ENCODE measurements around the gene WNT11. TPM values are rescaled to one million over a fixed set of nuclear protein-coding genes. Genes with fewer than 3 reads are reported as not detected.

The WNT11 gene
- total RNA-seq, 1 experiment from 2014 or later: 0.40 TPM

DNA sequence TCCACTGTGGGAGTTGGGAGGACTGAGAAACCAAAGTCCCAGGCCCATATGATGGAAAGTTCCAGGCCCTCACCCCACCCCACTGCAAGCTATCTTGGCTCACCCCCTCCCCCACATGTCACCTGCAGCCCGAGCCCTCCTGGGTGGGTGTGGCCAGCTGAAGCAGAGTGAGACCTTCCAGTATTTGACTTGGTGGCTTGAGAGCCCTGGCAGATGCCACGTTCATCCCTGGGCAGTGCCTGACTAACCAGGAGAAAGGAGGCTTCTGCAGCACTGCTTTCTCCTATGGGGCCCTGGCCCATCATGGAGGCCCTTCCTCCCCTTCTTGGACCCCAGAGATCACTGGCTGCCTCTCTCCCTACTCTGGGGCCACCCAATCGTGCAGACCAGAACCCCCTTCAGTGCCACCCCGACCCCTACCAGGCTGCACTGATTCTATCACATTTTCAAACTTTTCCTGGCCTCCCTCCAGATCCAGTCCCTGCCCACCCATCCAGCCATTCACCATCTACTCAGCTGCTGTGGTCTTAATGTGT lies 38.1 kb upstream of the WNT11 start:
- Histone ChIP-seq H3K9me3 (ENCODE audit: low read length) (no peaks in the 10 kb centered on the region), H3K9me2 (replicated peaks; ENCODE audit: low read length) (no peaks in the 10 kb centered on the region), H3F3A (ENCODE audit: low read length, unreplicated experiment) (no peaks in the 10 kb centered on the region), H4K20me1 (ENCODE audit: low read length) (no peaks in the 10 kb centered on the region), H3K4me1 (ENCODE audit: insufficient read depth, low read length) (no peaks in the 10 kb centered on the region), H3K36me3 (ENCODE audit: low read depth, low read length) (no peaks in the 10 kb centered on the region), H3K4me2 (ENCODE audit: low read length) (no peak overlapping the region), H2AFZ (ENCODE audit: low read length) (no peak overlapping the region), H3K27me3 (ENCODE audit: low read length) (no peaks in the 10 kb centered on the region), H3K9ac (ENCODE audit: low read length) (no peak overlapping the region), H3K79me2 (ENCODE audit: low read length) (no peaks in the 10 kb centered on the region), H3K27ac (ENCODE audit: low read length) (no peak overlapping the region), H3K4me3 (ENCODE audit: low read length) (no peak overlapping the region)
- no peak for ATAC-seq
- TF ChIP-seq EZH2 (IDR thresholded peaks at IDR 0.05; ENCODE audit: low read length, unreplicated experiment) (no peak), EZH2phosphoT487 (IDR thresholded peaks at IDR 0.05; ENCODE audit: borderline replicate concordance, low read length) (no peak)
- TF ChIP-seq, protein P1, sequence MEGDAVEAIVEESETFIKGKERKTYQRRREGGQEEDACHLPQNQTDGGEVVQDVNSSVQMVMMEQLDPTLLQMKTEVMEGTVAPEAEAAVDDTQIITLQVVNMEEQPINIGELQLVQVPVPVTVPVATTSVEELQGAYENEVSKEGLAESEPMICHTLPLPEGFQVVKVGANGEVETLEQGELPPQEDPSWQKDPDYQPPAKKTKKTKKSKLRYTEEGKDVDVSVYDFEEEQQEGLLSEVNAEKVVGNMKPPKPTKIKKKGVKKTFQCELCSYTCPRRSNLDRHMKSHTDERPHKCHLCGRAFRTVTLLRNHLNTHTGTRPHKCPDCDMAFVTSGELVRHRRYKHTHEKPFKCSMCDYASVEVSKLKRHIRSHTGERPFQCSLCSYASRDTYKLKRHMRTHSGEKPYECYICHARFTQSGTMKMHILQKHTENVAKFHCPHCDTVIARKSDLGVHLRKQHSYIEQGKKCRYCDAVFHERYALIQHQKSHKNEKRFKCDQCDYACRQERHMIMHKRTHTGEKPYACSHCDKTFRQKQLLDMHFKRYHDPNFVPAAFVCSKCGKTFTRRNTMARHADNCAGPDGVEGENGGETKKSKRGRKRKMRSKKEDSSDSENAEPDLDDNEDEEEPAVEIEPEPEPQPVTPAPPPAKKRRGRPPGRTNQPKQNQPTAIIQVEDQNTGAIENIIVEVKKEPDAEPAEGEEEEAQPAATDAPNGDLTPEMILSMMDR (conservative IDR thresholded peaks at IDR 0.05; ENCODE audit: low read depth, low read length): no peak
- ChIA-PET CTCF (no interaction called here), POLR2A (ENCODE audit: unreplicated experiment) (no interaction called here)
- no peak for DNase-seq
- BruUV-seq (replicated peaks): no TSS peak
- intact Hi-C loops (cut with micrococcal nuclease): no loop called here

DNA sequence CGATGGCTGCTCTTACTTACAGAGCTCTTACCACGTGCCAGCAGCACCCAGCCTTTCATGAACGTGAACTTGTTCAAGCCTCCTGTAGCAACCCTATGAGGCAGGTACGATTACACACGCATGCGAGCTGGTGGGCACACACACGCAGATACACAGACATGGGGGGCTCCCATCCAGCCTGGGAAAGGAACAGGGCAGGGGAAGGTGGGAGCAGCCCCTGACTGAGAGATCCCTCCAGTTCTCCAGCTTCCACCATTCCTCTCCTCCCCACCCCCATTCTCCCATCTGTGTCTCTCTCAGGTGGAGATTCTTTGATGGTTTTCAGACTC lies 37.6 kb upstream of the WNT11 start:
- no peak for TF ChIP-seq EZH2phosphoT487 (IDR thresholded peaks at IDR 0.05; ENCODE audit: borderline replicate concordance, low read length)
- no peak for TF ChIP-seq EZH2 (IDR thresholded peaks at IDR 0.05; ENCODE audit: low read length, unreplicated experiment)
- TF ChIP-seq, protein P1 (conservative IDR thresholded peaks at IDR 0.05; ENCODE audit: low read depth, low read length): no peak
- no peak for ATAC-seq
- H3K9me2 ChIP-seq (replicated peaks; ENCODE audit: low read length): no peaks in the 10 kb centered on the region
- no peak overlapping the region for H3K4me3 ChIP-seq (ENCODE audit: low read length)
- H3K27me3 ChIP-seq (ENCODE audit: low read length): no peaks in the 10 kb centered on the region
- no TSS peak for BruUV-seq (replicated peaks)
- no peaks in the 10 kb centered on the region for H3F3A ChIP-seq (ENCODE audit: low read length, unreplicated experiment)
- no peak overlapping the region for H3K27ac ChIP-seq (ENCODE audit: low read length)
- H3K9me3 ChIP-seq (ENCODE audit: low read length): no peaks in the 10 kb centered on the region
- ChIA-PET CTCF (no interaction called here), POLR2A (ENCODE audit: unreplicated experiment) (no interaction called here)
- H4K20me1 ChIP-seq (ENCODE audit: low read length): no peaks in the 10 kb centered on the region
- no peaks in the 10 kb centered on the region for H3K4me1 ChIP-seq (ENCODE audit: insufficient read depth, low read length)
- H3K4me2 ChIP-seq (ENCODE audit: low read length): no peak overlapping the region
- no peak for DNase-seq
- intact Hi-C loops (cut with micrococcal nuclease): no loop called here
- no peak overlapping the region for H2AFZ ChIP-seq (ENCODE audit: low read length)
- H3K79me2 ChIP-seq (ENCODE audit: low read length): no peaks in the 10 kb centered on the region
- no peak overlapping the region for H3K9ac ChIP-seq (ENCODE audit: low read length)
- no peaks in the 10 kb centered on the region for H3K36me3 ChIP-seq (ENCODE audit: low read depth, low read length)

DNA sequence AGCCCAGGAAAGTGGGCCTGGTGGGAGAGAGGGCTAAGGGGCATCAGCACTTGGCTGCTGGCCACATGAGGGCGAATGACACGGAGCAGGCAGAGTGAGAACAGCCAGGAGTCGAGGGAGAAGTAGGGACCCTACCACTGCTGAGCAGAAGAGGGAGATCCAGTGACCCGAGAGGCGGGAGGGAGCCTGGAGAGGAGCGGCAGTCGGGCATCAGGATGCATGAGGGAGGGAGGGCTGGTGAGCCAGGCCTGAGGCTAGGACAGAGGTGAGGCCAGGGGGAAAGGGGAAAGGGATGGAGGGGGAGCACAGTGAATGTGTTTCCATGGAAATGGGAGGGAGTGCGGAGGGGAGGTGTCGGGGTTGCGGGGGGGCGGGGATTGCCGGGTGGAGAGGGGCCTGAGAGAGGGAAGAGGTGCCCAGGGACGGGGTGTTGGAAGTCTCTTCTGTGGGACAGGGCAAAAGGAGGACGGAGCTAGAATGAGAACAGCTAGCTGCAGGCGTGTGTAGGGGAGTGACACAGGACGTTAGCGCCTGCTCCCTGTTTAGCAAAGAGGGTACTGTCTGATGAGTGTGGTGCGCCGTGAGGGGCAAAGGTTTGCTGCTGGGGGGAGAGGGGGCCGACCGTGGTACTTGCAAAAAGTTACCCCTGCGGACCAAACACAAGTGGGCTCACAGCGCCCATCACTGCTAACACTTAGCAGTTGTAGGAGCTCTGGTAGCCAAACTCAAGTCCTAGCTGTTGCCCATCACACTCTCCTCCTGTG lies 37.1 kb upstream of the WNT11 start:
- no TSS peak for BruUV-seq (replicated peaks)

More for the DNA sequence above, 37.1 kb upstream of the WNT11 start:
- DNase-seq (no peak), ATAC-seq (no peak)
- H3K27ac ChIP-seq (ENCODE audit: low read length): no peak overlapping the region
- H3K4me1 ChIP-seq (ENCODE audit: insufficient read depth, low read length): no peaks in the 10 kb centered on the region
- ChIA-PET CTCF (no interaction called here), POLR2A (ENCODE audit: unreplicated experiment) (no interaction called here)
- no peaks in the 10 kb centered on the region for H3K27me3 ChIP-seq (ENCODE audit: low read length)
- H3K4me3 ChIP-seq (ENCODE audit: low read length): no peak overlapping the region
- no peaks in the 10 kb centered on the region for H4K20me1 ChIP-seq (ENCODE audit: low read length)
- H3K9ac ChIP-seq (ENCODE audit: low read length): no peak overlapping the region
- H3F3A ChIP-seq (ENCODE audit: low read length, unreplicated experiment): no peaks in the 10 kb centered on the region
- intact Hi-C loops (cut with micrococcal nuclease): no loop called here
- H3K9me3 ChIP-seq (ENCODE audit: low read length): no peaks in the 10 kb centered on the region
- H3K79me2 ChIP-seq (ENCODE audit: low read length): no peaks in the 10 kb centered on the region
- H3K4me2 ChIP-seq (ENCODE audit: low read length): no peak overlapping the region
- TF ChIP-seq, protein P1 (conservative IDR thresholded peaks at IDR 0.05; ENCODE audit: low read depth, low read length): no peak
- TF ChIP-seq EZH2 (IDR thresholded peaks at IDR 0.05; ENCODE audit: low read length, unreplicated experiment) (no peak), EZH2phosphoT487 (IDR thresholded peaks at IDR 0.05; ENCODE audit: borderline replicate concordance, low read length) (no peak)
- no peak overlapping the region for H2AFZ ChIP-seq (ENCODE audit: low read length)
- no peaks in the 10 kb centered on the region for H3K9me2 ChIP-seq (replicated peaks; ENCODE audit: low read length)
- H3K36me3 ChIP-seq (ENCODE audit: low read depth, low read length): no peaks in the 10 kb centered on the region
